Measurements from ENCODE around the gene ST6GALNAC3.

Gene ST6GALNAC3

GRCh38 chr1:76542359-76542758, 467.8 kb downstream of the ST6GALNAC3 start:
- DNase-seq = no peak

- no peak for DNase-seq
These were observed 468.9 kb downstream of the ST6GALNAC3 start for GRCh38 chr1:76543495-76543894.

- DNase-seq = no peak
These were observed 471.9 kb downstream of the ST6GALNAC3 start for GRCh38 chr1:76546354-76546933.

GRCh38 chr1:76547916-76548315, 473.4 kb downstream of the ST6GALNAC3 start:
- DNase-seq = no peak

- no peak for DNase-seq
These were observed 474.1 kb downstream of the ST6GALNAC3 start for GRCh38 chr1:76548513-76549100.

- no peak for DNase-seq
These were observed 479.7 kb downstream of the ST6GALNAC3 start for GRCh38 chr1:76554283-76554682.

GRCh38 chr1:76562292-76562691, 487.7 kb downstream of the ST6GALNAC3 start:
- no peak for DNase-seq

GRCh38 chr1:76568573-76569238, 494.2 kb downstream of the ST6GALNAC3 start:
- no peak for DNase-seq

GRCh38 chr1:76571248-76571647, 496.7 kb downstream of the ST6GALNAC3 start:
- no peak for DNase-seq

- DNase-seq = no peak
These were observed 497.7 kb downstream of the ST6GALNAC3 start for GRCh38 chr1:76572229-76572628.

- DNase-seq = no peak
These were observed 502.5 kb downstream of the ST6GALNAC3 start for GRCh38 chr1:76576876-76577524.

- no peak for DNase-seq
These were observed 503.1 kb downstream of the ST6GALNAC3 start for GRCh38 chr1:76577525-76578185.

GRCh38 chr1:76580206-76580605, 505.7 kb downstream of the ST6GALNAC3 start:
- DNase-seq = no peak

GRCh38 chr1:76581712-76582111, 507.2 kb downstream of the ST6GALNAC3 start:
- DNase-seq = no peak

GRCh38 chr1:76583235-76583868, 508.8 kb downstream of the ST6GALNAC3 start:
- DNase-seq = no peak

- no peak for DNase-seq
These were observed 509.4 kb downstream of the ST6GALNAC3 start for GRCh38 chr1:76583875-76584477.

GRCh38 chr1:76585980-76586674, 511.6 kb downstream of the ST6GALNAC3 start:
- DNase-seq = no peak

GRCh38 chr1:76587212-76587611, 512.7 kb downstream of the ST6GALNAC3 start:
- no peak for DNase-seq

GRCh38 chr1:76591461-76591860, 516.9 kb downstream of the ST6GALNAC3 start:
- no peak for DNase-seq

- no peak for DNase-seq
These were observed 517.4 kb downstream of the ST6GALNAC3 start for GRCh38 chr1:76591963-76592362.

- DNase-seq = no peak
These were observed 518.6 kb downstream of the ST6GALNAC3 start for GRCh38 chr1:76593141-76593540.

- no peak for DNase-seq
These were observed 519.1 kb downstream of the ST6GALNAC3 start for GRCh38 chr1:76593618-76594017.
